ENCODE results near the gene WT1.

GRCh38 chr11:32429477-32429876, 5.9 kb downstream of the WT1 start:
- TF ChIP-seq CTCF (conservative IDR thresholded peaks at IDR 0.05 in 1 of 2, IDR thresholded peaks at IDR 0.05 in 1 of 2; ENCODE audit: extremely low read depth in 1 of 2, insufficient read depth in 1 of 2, low read depth in 1 of 2, low read length in 2 of 2) (no peak), EZH2 (IDR thresholded peaks at IDR 0.05; ENCODE audit: borderline replicate concordance, low read length) (no peak)

All from mammary epithelial cell (primary cell).